Neural progenitor cell (in vitro differentiated cells): Measurements from ENCODE around the gene AP1AR. TPM values are rescaled to one million over a fixed set of nuclear protein-coding genes. Genes with fewer than 3 reads are reported as not detected.

Source experiments
- DNase-seq: peaks from one replicate; pipeline ENCODE4 v3.0.0-alpha.2; 2016; ENCODE audit warnings: low spot score
- H2AFZ ChIP-seq: fragments of 200-600 bp; sonication (generic); replicated peaks from 2 replicates; pipeline ENCODE4 v1.6.1; 2016; ENCODE audit warnings: antibody characterized with exemption
- H3F3A ChIP-seq: fragments of 200-600 bp; sonication (generic); 2 replicates; pipeline ENCODE4 v1.6.1; 2016; ENCODE audit warnings: antibody characterized with exemption, low read depth
- H3K27ac ChIP-seq: fragments of 200-600 bp; sonication (generic); 2 replicates; pipeline ENCODE4 v1.5.1; 2016; ENCODE audit warnings: mild to moderate bottlenecking
- H3K27me3 ChIP-seq: fragments of 200-600 bp; sonication (generic); 2 replicates; pipeline ENCODE4 v1.6.1; 2016; ENCODE audit warnings: mild to moderate bottlenecking, moderate library complexity
- H3K36me3 ChIP-seq: fragments of 200-600 bp; sonication (generic); 2 replicates; pipeline ENCODE4 v1.5.1; 2016
- H3K4me1 ChIP-seq: fragments of 200-600 bp; sonication (generic); 2 replicates; pipeline ENCODE4 v1.6.1; 2016; ENCODE audit warnings: mixed run types
- H3K4me2 ChIP-seq: fragments of 200-600 bp; sonication (generic); 2 replicates; pipeline ENCODE4 v1.6.1; 2016
- H3K4me3 ChIP-seq: fragments of 200-600 bp; sonication (generic); 2 replicates; pipeline ENCODE4 v1.5.1; 2016
- H3K79me2 ChIP-seq: fragments of 200-600 bp; sonication (generic); 2 replicates; pipeline ENCODE4 v1.6.1; 2016; ENCODE audit warnings: low read depth
- H3K9ac ChIP-seq: fragments of 200-600 bp; sonication (generic); 2 replicates; pipeline ENCODE4 v1.6.1; 2016
- H3K9me3 ChIP-seq: fragments of 200-600 bp; sonication (generic); 2 replicates; pipeline ENCODE4 v1.5.1; 2016; ENCODE audit warnings: low read depth
- H4K20me1 ChIP-seq: fragments of 200-600 bp; sonication (generic); 2 replicates; pipeline ENCODE4 v1.6.1; 2016; ENCODE audit warnings: low read depth
- H3K27ac Mint-ChIP-seq: 3 replicates; pipeline ENCODE4 v1.8.0; 2021; ENCODE audit warnings: mixed read lengths
- H3K27me3 Mint-ChIP-seq: 2 replicates; pipeline ENCODE4 v1.8.0; 2022; ENCODE audit warnings: low read depth, mild to moderate bottlenecking, inconsistent platforms, moderate library complexity, mixed read lengths; ENCODE audit not compliant: insufficient read depth
- H3K36me3 Mint-ChIP-seq: 3 replicates; pipeline ENCODE4 v1.8.0; 2021; ENCODE audit warnings: mixed read lengths
- H3K4me1 Mint-ChIP-seq: 3 replicates; pipeline ENCODE4 v1.8.0; 2021; ENCODE audit warnings: mixed read lengths
- H3K4me3 Mint-ChIP-seq: 3 replicates; pipeline ENCODE4 v1.8.0; 2021; ENCODE audit warnings: mild to moderate bottlenecking, moderate library complexity, mixed read lengths
- H3K9me3 Mint-ChIP-seq: 3 replicates; pipeline ENCODE4 v1.8.0; 2020; ENCODE audit warnings: mixed read lengths
- CTCF ChIP-seq: fragments of 200-600 bp; sonication (generic); IDR thresholded peaks from 2 replicates; pipeline ENCODE4 v1.5.1; 2017; ENCODE audit warnings: antibody characterized with exemption, mild to moderate bottlenecking
- EZH2 ChIP-seq: fragments of 200-600 bp; sonication (generic); IDR thresholded peaks from 2 replicates; pipeline ENCODE4 v1.6.1; 2017; ENCODE audit warnings: antibody characterized with exemption, mild to moderate bottlenecking, moderate library complexity
- EZH2phosphoT487 ChIP-seq: fragments of 200-600 bp; sonication (generic); IDR thresholded peaks from 2 replicates; pipeline ENCODE4 v1.6.1; 2017; ENCODE audit warnings: antibody characterized with exemption
- total RNA-seq: library from RNA; depleted of rRNA; stranded (reverse); fragments of >200 nt; gene quantifications from 2 replicates; pipeline ENCODE4 v1.2.3, GENCODE V29; 2015; ENCODE audit warnings: low replicate concordance

The AP1AR gene
- total RNA-seq, 1 donor from 2014 or later = 41.9 TPM

GRCh38 chr4:112287258-112287989 lies 55.8 kb downstream of the AP1AR start:
- Histone ChIP-seq H3F3A (peaks cover 17% of the 10 kb centered on the region), H4K20me1 (no peaks in the 10 kb centered on the region), H3K4me2 (no peak overlapping the region), H3K36me3 (no peaks in the 10 kb centered on the region), H3K9ac (no peak overlapping the region), H3K4me1 (peaks cover 11% of the 10 kb centered on the region), H3K9me3 (no peaks in the 10 kb centered on the region), H3K4me3 (no peak overlapping the region), H3K27ac (no peak overlapping the region), H2AFZ (no peak overlapping the region), H3K79me2 (no peaks in the 10 kb centered on the region), H3K27me3 (peaks cover 37% of the 10 kb centered on the region)
- no peak for DNase-seq
- Mint-ChIP-seq H3K4me1 (peaks cover 11% of the 10 kb centered on the region), H3K9me3 (peaks cover 4% of the 10 kb centered on the region), H3K4me3 (no peak overlapping the region), H3K27me3 (peaks cover 3% of the 10 kb centered on the region), H3K27ac (no peak overlapping the region), H3K36me3 (no peaks in the 10 kb centered on the region)
- TF ChIP-seq EZH2 = no peak
- no peak for TF ChIP-seq CTCF
- TF ChIP-seq EZH2phosphoT487 = no peak

- no peak overlapping the region for H3K4me3 ChIP-seq
- no peaks in the 10 kb centered on the region for H3K36me3 Mint-ChIP-seq
- H3K4me2 ChIP-seq = no peak overlapping the region
Observed at GRCh38 chr4:112288455-112288854, 56.9 kb downstream of the AP1AR start.

GRCh38 chr4:112289407-112290253 lies 58.0 kb downstream of the AP1AR start:
- Histone ChIP-seq H2AFZ (peak overlapping the region; percentile 26), H3K9ac (no peak overlapping the region), H3K27me3 (peaks cover 22% of the 10 kb centered on the region), H3K9me3 (no peaks in the 10 kb centered on the region), H4K20me1 (no peaks in the 10 kb centered on the region), H3K4me1 (peaks cover 7% of the 10 kb centered on the region), H3K27ac (no peak overlapping the region), H3K79me2 (no peaks in the 10 kb centered on the region), H3K4me3 (no peak overlapping the region), H3K4me2 (no peak overlapping the region), H3K36me3 (no peaks in the 10 kb centered on the region), H3F3A (peaks cover 17% of the 10 kb centered on the region)
- H3K4me3 Mint-ChIP-seq = no peak overlapping the region
- H3K9me3 Mint-ChIP-seq = peaks cover 2% of the 10 kb centered on the region
- TF ChIP-seq EZH2phosphoT487 = no peak
- TF ChIP-seq CTCF = no peak
- TF ChIP-seq EZH2 = no peak
- H3K27me3 Mint-ChIP-seq = peaks cover 3% of the 10 kb centered on the region
- no peak overlapping the region for H3K27ac Mint-ChIP-seq
- no peaks in the 10 kb centered on the region for H3K36me3 Mint-ChIP-seq
- DNase-seq = no peak
- peaks cover 4% of the 10 kb centered on the region for H3K4me1 Mint-ChIP-seq

More at GRCh38 chr4:112288455-112288854, 56.9 kb downstream of the AP1AR start:
- Histone ChIP-seq H3K4me1 (peaks cover 11% of the 10 kb centered on the region), H3K79me2 (no peaks in the 10 kb centered on the region), H3K36me3 (no peaks in the 10 kb centered on the region), H3K9ac (no peak overlapping the region), H4K20me1 (no peaks in the 10 kb centered on the region), H3K27ac (no peak overlapping the region), H2AFZ (peak overlapping the region; percentile 26), H3K9me3 (no peaks in the 10 kb centered on the region), H3K27me3 (peaks cover 34% of the 10 kb centered on the region), H3F3A (peaks cover 17% of the 10 kb centered on the region)
- DNase-seq = no peak
- peaks cover 2% of the 10 kb centered on the region for H3K9me3 Mint-ChIP-seq
- no peak overlapping the region for H3K27ac Mint-ChIP-seq
- peaks cover 11% of the 10 kb centered on the region for H3K4me1 Mint-ChIP-seq
- peaks cover 3% of the 10 kb centered on the region for H3K27me3 Mint-ChIP-seq
- H3K4me3 Mint-ChIP-seq = no peak overlapping the region
- no peak for TF ChIP-seq EZH2
- no peak for TF ChIP-seq CTCF
- TF ChIP-seq EZH2phosphoT487 = no peak
